Tibial nerve (tissue), 4 donors: ENCODE data around the gene NYAP2. TPM values are rescaled to one million over a fixed set of nuclear protein-coding genes. Genes with fewer than 3 reads are reported as not detected.

Experiments
- DNase-seq, 2 donors: peaks; one replicate each; pipeline ENCODE4 v3.0.0-alpha.2; 2019; ENCODE audit warnings: low spot score in 2 of 2
- H3K27ac ChIP-seq, 4 donors: fragments of 200-600 bp; sonication (generic) in 3 of 4; one replicate each; pipeline ENCODE4 v1.5.1; 2017 to 2019; ENCODE audit warnings: mild to moderate bottlenecking in 1 of 4
- H3K27me3 ChIP-seq, 2 donors: fragments of 200-600 bp; sonication (generic) in 1 of 2; one replicate each; pipeline versions ENCODE4 v1.5.1 to v1.6.0; 2017 to 2019
- H3K36me3 ChIP-seq, 3 donors: fragments of 200-600 bp; sonication (generic); one replicate each; pipeline ENCODE4 v1.5.1; 2018 to 2019
- H3K4me1 ChIP-seq, 4 donors: fragments of 200-600 bp; sonication (generic) in 3 of 4; one replicate each; pipeline ENCODE4 v1.5.1; 2017 to 2019
- H3K4me3 ChIP-seq, 4 donors: fragments of 200-600 bp; sonication (generic) in 3 of 4; one replicate each; pipeline ENCODE4 v1.5.1; 2017 to 2019; ENCODE audit warnings: mild to moderate bottlenecking in 1 of 4, moderate library complexity in 1 of 4
- H3K9me3 ChIP-seq, 4 donors: fragments of 200-600 bp; sonication (generic) in 3 of 4; one replicate each; pipeline ENCODE4 v1.5.1; 2017 to 2019
- EP300 ChIP-seq, 2 donors: sonication (generic); formaldehyde crosslinking; IDR thresholded peaks; one replicate each; pipeline ENCODE4 v1.6.1; 2017; ENCODE audit warnings: antibody characterized with exemption in 2 of 2, mild to moderate bottlenecking in 1 of 2
- POLR2A ChIP-seq, 2 donors: fragments of 450-650 bp; IDR thresholded peaks; one replicate each; pipeline ENCODE4 v1.6.1; 2017; ENCODE audit warnings: antibody characterized with exemption in 2 of 2, mild to moderate bottlenecking in 2 of 2, moderate library complexity in 2 of 2
- WGBS, 2 donors: methylation state at CpG; one replicate each; pipeline ENCODE4 v1.1.5; 2018; 5-methylcytosine and 5-hydroxymethylcytosine counted together
- total RNA-seq, 4 donors: library from RNA; depleted of rRNA; stranded (reverse); fragments of >200 nt; gene quantifications; one replicate each; pipeline ENCODE4 v1.1.0, GENCODE V29; 2016
- TF ChIP-seq, protein P1 (sequence below), 5 experiments: fragments of 200-600 bp in 3 of 5; fragments of 450-650 bp in 2 of 5; sonication (generic) in 3 of 5; IDR thresholded peaks; one replicate each; pipeline ENCODE4 v1.5.1; 2016 to 2019; ENCODE audit warnings: antibody characterized with exemption in 5 of 5, mild to moderate bottlenecking in 3 of 5, moderate library complexity in 2 of 5

Gene NYAP2
- total RNA-seq, 4 donors from 2014 or later = under 0.01 TPM; not detected in 3

DNA sequence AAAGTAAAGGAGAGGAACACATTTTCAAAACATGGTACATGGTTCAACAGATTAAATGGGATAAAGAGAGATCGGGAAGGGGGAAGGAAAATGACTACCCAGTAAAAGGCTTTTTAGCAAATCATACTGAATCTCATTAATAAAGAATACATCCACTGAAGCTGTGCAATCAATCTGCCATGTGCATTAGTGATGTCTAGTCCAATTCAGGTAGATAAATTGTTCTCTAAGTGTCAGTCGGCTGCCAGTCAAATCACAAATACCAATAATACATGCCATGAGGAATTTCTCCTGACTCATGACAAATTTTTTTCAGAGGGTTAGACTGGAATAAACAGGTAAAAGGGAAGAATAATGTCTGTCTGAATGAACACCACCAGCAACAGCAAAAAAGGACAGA, 22.6 kb downstream of the NYAP2 start:
- no peaks in the 10 kb centered on the region for H3K27me3 ChIP-seq
- H3K36me3 ChIP-seq = no peaks in the 10 kb centered on the region
- no peak overlapping the region for H3K27ac ChIP-seq
- H3K9me3 ChIP-seq = no peaks in the 10 kb centered on the region
- DNase-seq = no peak
- no peak overlapping the region for H3K4me3 ChIP-seq
- WGBS, 2 donors = 91 to 95% methylated on average over 2 of the region's 2 CpGs
- H3K4me1 ChIP-seq = no peaks in the 10 kb centered on the region
- TF ChIP-seq EP300 (IDR thresholded peaks at IDR 0.05) (no peak), POLR2A (IDR thresholded peaks at IDR 0.05) (no peak)
- TF ChIP-seq, protein P1, sequence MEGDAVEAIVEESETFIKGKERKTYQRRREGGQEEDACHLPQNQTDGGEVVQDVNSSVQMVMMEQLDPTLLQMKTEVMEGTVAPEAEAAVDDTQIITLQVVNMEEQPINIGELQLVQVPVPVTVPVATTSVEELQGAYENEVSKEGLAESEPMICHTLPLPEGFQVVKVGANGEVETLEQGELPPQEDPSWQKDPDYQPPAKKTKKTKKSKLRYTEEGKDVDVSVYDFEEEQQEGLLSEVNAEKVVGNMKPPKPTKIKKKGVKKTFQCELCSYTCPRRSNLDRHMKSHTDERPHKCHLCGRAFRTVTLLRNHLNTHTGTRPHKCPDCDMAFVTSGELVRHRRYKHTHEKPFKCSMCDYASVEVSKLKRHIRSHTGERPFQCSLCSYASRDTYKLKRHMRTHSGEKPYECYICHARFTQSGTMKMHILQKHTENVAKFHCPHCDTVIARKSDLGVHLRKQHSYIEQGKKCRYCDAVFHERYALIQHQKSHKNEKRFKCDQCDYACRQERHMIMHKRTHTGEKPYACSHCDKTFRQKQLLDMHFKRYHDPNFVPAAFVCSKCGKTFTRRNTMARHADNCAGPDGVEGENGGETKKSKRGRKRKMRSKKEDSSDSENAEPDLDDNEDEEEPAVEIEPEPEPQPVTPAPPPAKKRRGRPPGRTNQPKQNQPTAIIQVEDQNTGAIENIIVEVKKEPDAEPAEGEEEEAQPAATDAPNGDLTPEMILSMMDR (IDR thresholded peaks at IDR 0.05) = no peak

DNA sequence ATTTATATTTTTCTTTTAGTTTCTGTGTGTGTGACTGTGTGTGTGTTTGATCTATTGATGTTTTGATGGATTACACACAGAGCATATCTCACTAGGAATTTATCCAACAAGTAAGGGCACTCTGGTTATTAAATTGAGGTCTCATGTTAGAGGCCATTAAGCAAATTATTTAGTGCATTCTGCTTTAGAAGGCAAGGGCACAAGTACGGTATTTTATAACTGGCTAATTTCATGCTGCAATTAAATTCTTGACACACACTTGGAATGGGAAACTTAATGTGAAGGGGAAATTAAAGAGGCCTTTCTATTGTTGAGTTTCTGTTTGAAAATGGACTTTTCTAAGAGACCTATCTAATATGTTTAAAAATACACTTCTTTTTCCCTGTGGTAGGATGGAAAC, 25.8 kb downstream of the NYAP2 start:
- no peak for DNase-seq
- H3K27ac ChIP-seq = no peak overlapping the region
- H3K4me1 ChIP-seq = no peaks in the 10 kb centered on the region
- H3K27me3 ChIP-seq = no peaks in the 10 kb centered on the region
- 50 to 60% methylated on average over 1 of the region's 1 CpG for WGBS, 2 donors
- H3K9me3 ChIP-seq = no peaks in the 10 kb centered on the region
- TF ChIP-seq, protein P1 (IDR thresholded peaks at IDR 0.05) = no peak
- TF ChIP-seq EP300 (IDR thresholded peaks at IDR 0.05) (no peak), POLR2A (IDR thresholded peaks at IDR 0.05) (no peak)
- H3K36me3 ChIP-seq = no peaks in the 10 kb centered on the region
- no peak overlapping the region for H3K4me3 ChIP-seq

DNA sequence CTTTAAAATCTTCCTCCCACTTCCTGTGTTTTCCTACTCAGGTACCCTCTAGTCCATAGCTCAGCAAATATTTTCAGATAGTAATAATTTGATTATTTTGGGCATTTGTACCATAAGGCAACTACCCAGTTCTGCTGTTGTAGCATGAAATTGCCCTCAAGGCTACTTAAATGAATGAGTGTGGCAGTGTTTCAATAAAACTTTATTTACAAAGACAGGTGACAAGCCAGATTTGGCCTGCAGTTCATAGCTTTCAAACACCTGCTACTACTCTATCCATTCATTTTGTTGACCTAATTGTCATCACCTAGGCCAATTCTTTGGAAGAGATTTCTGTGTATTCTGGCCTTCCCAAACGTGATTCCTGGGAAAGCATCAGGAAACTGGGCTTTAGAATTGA, 28.9 kb downstream of the NYAP2 start:
- WGBS, 2 donors = 47 to 61% methylated on average over 1 of the region's 1 CpG
- Histone ChIP-seq H3K27me3 (no peaks in the 10 kb centered on the region), H3K27ac (no peak overlapping the region), H3K36me3 (no peaks in the 10 kb centered on the region), H3K9me3 (no peaks in the 10 kb centered on the region), H3K4me1 (no peaks in the 10 kb centered on the region), H3K4me3 (no peak overlapping the region)
- TF ChIP-seq POLR2A (IDR thresholded peaks at IDR 0.05) (no peak), EP300 (IDR thresholded peaks at IDR 0.05) (no peak)
- TF ChIP-seq, protein P1 (IDR thresholded peaks at IDR 0.05) = no peak
- no peak for DNase-seq

DNA sequence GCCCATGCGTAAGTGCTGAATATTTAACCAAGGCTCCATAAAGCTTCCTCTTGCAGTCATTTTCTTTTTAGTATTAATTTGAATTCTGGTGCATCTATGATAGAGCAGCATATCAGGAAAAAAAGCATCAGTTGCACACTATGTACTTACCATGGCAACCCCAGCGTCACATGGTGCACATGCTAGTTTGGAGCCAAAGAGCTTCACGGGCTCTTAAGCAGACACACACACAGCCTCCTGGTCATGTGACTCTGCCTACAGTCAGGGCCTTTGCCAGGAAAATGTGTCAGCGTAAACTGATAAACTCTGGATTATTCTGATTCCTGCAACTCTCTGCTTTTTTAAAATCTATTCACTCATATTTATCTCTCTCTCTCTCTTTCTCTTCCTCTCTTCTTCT, 30.2 kb downstream of the NYAP2 start:
- no peak overlapping the region for H3K4me3 ChIP-seq
- H3K27me3 ChIP-seq = no peaks in the 10 kb centered on the region
- no peak for DNase-seq
- H3K27ac ChIP-seq = no peak overlapping the region
- H3K9me3 ChIP-seq = no peaks in the 10 kb centered on the region
- no peak for TF ChIP-seq EP300 (IDR thresholded peaks at IDR 0.05)
- TF ChIP-seq, protein P1 (IDR thresholded peaks at IDR 0.05) = no peak
- no peaks in the 10 kb centered on the region for H3K36me3 ChIP-seq
- no peaks in the 10 kb centered on the region for H3K4me1 ChIP-seq
- WGBS, 2 donors = 49 to 50% methylated on average over 4 of the region's 4 CpGs

DNA sequence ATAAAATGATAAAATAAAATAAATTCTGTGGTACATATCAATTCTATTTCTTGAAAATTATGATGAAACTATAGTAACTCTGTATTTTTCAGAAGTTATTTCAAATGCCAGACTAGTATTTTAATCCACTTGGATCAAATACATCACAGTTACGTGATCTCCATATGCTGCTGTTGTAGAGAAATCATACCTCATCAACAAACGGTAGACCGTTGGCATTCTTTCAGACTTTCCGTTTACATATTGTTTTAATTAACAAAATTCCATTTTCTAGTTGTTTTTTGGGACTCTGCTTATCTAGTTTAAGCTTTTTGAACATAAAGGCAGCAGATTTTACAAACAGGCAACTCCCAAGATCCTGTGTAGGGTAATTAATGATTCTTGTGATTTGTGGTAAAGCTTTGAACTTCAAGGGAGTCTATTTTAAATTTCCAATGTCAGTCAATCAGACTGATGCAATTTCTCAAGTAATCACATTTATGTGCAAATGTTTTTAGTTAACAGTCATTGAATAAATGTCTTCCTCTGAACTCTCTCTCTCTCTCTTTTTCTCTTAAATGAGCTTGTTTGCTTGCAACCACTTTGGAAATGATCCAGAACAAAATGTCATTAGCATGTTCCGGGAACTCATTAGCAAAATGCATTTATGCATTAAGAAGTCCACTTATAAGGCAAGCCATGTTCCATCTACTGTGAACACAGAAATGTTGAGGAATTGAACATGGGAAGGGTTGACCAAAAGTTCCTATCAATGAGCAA, 31.8 kb downstream of the NYAP2 start:
- Histone ChIP-seq H3K4me3 (no peak overlapping the region), H3K27me3 (no peaks in the 10 kb centered on the region), H3K27ac (no peak overlapping the region), H3K36me3 (no peaks in the 10 kb centered on the region), H3K9me3 (no peaks in the 10 kb centered on the region), H3K4me1 (no peaks in the 10 kb centered on the region)
- TF ChIP-seq EP300 (IDR thresholded peaks at IDR 0.05) (no peak), POLR2A (IDR thresholded peaks at IDR 0.05) (no peak)
- TF ChIP-seq, protein P1 (IDR thresholded peaks at IDR 0.05) = no peak
- WGBS, 2 donors = 61 to 63% methylated on average over 5 of the region's 5 CpGs
- no peak for DNase-seq
